NT2/D1 (cell line): Measurements from ENCODE around the gene STAC.

Experiments used
- DNase-seq: peaks from one replicate; pipeline ENCODE4 v3.0.0-alpha.2; 2011; ENCODE audit warnings: low read depth, low spot score
- H3K27me3 ChIP-seq: 2 replicates; pipeline ENCODE4 v1.6.0; 2011; ENCODE audit warnings: mild to moderate bottlenecking; ENCODE audit not compliant: insufficient read length, insufficient read depth
- H3K36me3 ChIP-seq: 2 replicates; pipeline ENCODE4 v1.6.1; 2011; ENCODE audit warnings: mild to moderate bottlenecking, low read length, mixed read lengths; ENCODE audit not compliant: insufficient read depth, insufficient read length
- H3K4me1 ChIP-seq: 2 replicates; pipeline ENCODE4 v1.5.1; 2011; ENCODE audit not compliant: insufficient read depth, insufficient read length
- H3K4me3 ChIP-seq: 2 replicates; pipeline ENCODE4 v1.5.1; 2011; ENCODE audit warnings: low read depth; ENCODE audit not compliant: insufficient read length
- H3K9ac ChIP-seq: 2 replicates; pipeline ENCODE4 v1.6.0; 2011; ENCODE audit warnings: low read depth; ENCODE audit not compliant: insufficient read length
- H3K9me3 ChIP-seq: 2 replicates; pipeline ENCODE4 v1.5.1; 2011; ENCODE audit warnings: mild to moderate bottlenecking, low read length; ENCODE audit not compliant: insufficient read depth
- SUZ12 ChIP-seq: IDR thresholded peaks from 2 replicates; pipeline ENCODE4 v1.6.1; 2011; ENCODE audit not compliant: insufficient read length, insufficient read depth; ENCODE audit errors: extremely low read depth
- YY1 ChIP-seq: IDR thresholded peaks from 2 replicates; pipeline ENCODE4 v1.6.1; 2011; ENCODE audit not compliant: insufficient read length, insufficient read depth
- ZNF274 ChIP-seq: IDR thresholded peaks from 2 replicates; pipeline ENCODE4 v1.6.1; 2011; ENCODE audit warnings: mild to moderate bottlenecking, low read depth, low read length

Gene STAC

DNA sequence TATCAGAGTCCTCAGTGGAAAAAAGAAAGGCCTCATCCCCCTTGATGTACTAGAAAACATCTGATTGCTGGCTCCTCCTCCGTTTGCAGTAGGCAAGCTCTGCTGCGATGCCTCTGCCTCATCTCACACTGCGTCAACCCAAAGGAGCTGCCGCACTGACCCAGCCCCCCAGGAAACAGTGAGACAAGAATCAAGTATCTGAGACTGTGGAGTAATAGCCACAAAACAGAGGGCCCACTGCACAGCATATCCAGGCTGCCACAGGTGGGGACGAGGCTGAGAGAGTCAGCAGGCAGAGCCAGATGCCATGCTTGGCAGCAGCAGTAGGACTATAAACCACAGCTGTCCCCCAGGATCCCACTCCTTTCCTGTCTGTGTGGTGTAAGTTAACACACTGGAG is 165.9 kb downstream of the STAC start:
- TF ChIP-seq YY1, result no peak
- TF ChIP-seq ZNF274, result no peak
- no peak for TF ChIP-seq SUZ12

DNA sequence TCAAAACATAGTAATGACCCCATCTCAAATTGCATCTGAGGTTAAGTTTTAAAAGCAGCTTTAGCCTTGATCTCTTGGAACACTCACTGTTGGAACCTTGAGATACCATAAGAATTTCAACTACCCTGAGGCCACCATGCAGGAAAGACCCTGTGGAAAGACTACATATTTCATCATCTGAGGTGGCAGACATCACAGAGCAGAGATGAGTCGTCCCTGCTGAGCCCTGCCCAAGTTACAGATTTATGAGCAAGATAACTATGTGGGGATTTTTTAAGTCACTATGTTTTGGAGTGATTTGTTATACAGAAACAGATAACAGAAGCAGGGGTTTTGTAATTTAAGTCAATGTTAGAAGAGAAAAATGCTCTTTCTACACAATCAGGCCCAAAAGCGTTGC is 168.4 kb downstream of the STAC start:
- Histone ChIP-seq H3K27me3 (no peaks in the 10 kb centered on the region), H3K36me3 (no peaks in the 10 kb centered on the region), H3K9ac (no peak overlapping the region), H3K9me3 (peaks cover 18% of the 10 kb centered on the region; the same call in 1 of the 2 replicates), H3K4me3 (no peak overlapping the region), H3K4me1 (no peaks in the 10 kb centered on the region)
- no peak for DNase-seq
- TF ChIP-seq ZNF274, result no peak
- TF ChIP-seq YY1, result no peak
- no peak for TF ChIP-seq SUZ12

More for the DNA sequence above, 165.9 kb downstream of the STAC start:
- Histone ChIP-seq H3K9ac (no peak overlapping the region), H3K4me1 (no peaks in the 10 kb centered on the region), H3K4me3 (no peak overlapping the region), H3K9me3 (peaks cover 18% of the 10 kb centered on the region; the same call in 1 of the 2 replicates), H3K27me3 (no peaks in the 10 kb centered on the region), H3K36me3 (no peaks in the 10 kb centered on the region)
- no peak for DNase-seq

DNA sequence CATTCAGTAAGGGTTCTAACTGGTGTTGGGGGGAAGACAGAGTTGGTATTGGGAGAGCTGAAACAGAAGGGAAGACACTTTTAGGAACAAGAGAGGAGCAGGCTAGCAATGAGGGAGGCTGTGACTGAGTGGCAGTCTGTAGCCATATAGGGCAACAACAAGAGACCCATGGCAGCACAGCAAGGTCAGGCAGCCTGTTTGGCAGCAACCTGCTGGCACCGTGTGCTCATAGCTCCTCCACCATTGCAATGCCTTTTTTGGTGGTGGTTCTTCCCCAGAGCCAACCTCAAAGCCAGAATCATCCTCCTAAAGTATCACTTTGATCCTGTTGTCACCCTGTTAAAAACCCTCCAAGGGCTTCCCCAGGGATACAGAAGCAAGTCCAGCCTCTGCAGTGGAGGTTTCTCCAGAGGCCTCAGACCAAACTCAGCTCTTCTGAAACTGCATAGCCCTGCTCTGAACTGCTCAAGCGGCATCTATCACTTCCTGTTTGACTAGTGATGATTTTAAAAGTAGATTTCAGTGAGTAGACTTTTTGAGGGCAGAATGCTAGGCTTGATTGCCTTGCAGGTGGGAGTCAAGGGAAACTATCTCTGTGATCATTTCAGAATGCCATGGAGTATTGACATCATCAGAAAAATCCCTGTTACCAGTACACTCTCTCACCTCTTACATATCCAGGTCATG is 176.9 kb downstream of the STAC start:
- DNase-seq, result no peak
- no peak overlapping the region for H3K4me3 ChIP-seq
- TF ChIP-seq SUZ12 (no peak), YY1 (no peak), ZNF274 (no peak)
- H3K27me3 ChIP-seq, result no peaks in the 10 kb centered on the region
- no peak overlapping the region for H3K9ac ChIP-seq
- H3K36me3 ChIP-seq, result no peaks in the 10 kb centered on the region
- no peaks in the 10 kb centered on the region for H3K9me3 ChIP-seq
- no peaks in the 10 kb centered on the region for H3K4me1 ChIP-seq

DNA sequence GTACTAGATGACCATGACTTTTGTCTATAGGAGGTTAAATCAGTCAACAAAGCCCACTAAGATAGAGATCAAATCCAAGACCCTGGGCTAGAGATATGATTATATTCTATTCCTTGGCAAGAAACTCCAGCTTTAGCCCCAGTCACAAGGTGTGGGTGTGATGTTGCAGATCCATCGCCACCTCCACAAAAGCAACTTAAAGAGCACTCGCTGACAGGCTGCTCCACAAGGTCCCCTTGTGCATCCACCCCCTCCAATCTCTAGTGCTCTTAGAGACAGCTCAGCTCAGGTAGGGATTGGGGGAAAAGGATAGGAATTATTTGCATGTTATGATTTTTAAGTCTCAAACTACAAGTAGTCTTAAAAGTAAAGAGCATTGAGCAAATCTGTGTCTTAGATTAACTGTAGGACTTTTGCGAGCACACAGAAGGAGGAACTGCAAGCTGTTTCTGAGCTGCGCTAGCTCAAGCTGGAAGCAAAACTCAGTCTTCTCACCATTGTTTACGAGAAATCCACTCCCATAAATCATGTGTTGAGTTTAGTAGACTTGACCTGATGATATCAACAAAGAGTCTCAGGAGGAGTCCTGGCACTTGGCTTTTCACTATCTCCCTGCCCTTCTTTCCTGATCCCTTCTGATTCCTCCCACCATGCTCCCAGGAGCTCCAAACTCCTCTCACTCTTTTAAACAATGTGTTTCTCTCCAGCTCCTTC is 177.6 kb downstream of the STAC start:
- no peak overlapping the region for H3K4me3 ChIP-seq
- DNase-seq, result no peak
- no peaks in the 10 kb centered on the region for H3K9me3 ChIP-seq
- TF ChIP-seq SUZ12, result no peak
- TF ChIP-seq ZNF274, result no peak
- no peak for TF ChIP-seq YY1
- H3K27me3 ChIP-seq, result no peaks in the 10 kb centered on the region
- no peaks in the 10 kb centered on the region for H3K36me3 ChIP-seq
- no peaks in the 10 kb centered on the region for H3K4me1 ChIP-seq
- no peak overlapping the region for H3K9ac ChIP-seq

DNA sequence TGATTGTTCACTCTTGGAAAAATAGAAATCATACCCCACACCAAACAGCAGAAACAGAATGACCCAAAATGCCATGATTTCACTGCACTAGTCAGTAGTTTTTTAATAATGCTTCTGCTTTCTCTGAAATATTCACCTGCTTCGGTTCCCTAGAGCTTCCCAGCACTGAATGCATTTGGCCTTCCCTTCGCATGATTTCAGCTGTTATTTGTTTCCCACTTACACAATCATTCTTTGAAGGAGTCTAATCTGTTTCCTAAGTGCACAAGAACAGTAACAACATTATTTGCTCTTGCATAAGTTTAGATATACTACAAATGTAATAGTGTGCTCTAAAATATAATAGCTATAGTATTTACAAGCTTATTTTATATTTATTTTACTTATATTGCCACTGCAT is 178.7 kb downstream of the STAC start:
- Histone ChIP-seq H3K36me3 (no peaks in the 10 kb centered on the region), H3K4me1 (no peaks in the 10 kb centered on the region), H3K27me3 (no peaks in the 10 kb centered on the region), H3K9me3 (no peaks in the 10 kb centered on the region), H3K4me3 (no peak overlapping the region), H3K9ac (no peak overlapping the region)
- no peak for DNase-seq
- no peak for TF ChIP-seq SUZ12
- no peak for TF ChIP-seq YY1
- no peak for TF ChIP-seq ZNF274

DNA sequence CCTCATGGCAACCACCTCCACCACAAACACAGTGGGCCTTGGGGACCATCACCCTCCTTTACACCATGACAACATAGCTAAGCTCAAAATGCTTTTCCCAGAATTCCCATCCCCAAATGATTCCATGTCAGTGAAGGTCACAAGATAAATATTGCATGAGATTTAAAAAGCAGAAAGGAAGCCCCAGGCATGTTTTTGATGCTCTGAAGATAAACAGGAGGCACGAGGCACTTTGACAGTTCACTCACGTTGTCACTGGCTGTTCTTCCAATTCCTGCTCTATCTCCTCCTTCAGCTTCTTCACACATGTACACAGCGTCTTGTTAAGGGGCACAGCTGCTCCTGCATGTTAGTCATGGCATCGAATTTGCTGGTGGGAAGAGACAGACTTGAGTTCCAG is 180.4 kb downstream of the STAC start:
- Histone ChIP-seq H3K27me3 (no peaks in the 10 kb centered on the region), H3K9ac (no peak overlapping the region), H3K36me3 (no peaks in the 10 kb centered on the region), H3K4me3 (no peak overlapping the region), H3K9me3 (no peaks in the 10 kb centered on the region), H3K4me1 (no peaks in the 10 kb centered on the region)
- DNase-seq, result no peak
- TF ChIP-seq ZNF274, result no peak
- TF ChIP-seq SUZ12, result no peak
- no peak for TF ChIP-seq YY1

DNA sequence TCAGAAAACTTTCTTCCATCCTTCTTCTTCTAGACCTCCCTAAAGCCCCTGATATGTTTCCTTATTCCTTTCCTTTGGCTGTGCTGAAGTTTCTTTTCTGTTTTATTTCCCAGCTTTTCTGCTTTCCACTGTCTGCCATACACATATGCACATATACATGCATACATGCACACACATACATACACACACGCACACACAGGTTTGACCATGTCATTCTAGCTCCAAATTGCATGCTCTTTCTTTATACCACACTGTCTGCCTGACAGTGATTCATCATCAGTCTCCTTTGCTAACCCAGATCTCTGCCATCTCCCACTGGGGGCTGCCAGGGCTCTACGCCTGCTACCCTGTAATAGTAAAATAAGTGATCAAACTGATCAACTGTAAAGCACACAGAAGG is 181.3 kb downstream of the STAC start:
- no peaks in the 10 kb centered on the region for H3K9me3 ChIP-seq
- H3K27me3 ChIP-seq, result no peaks in the 10 kb centered on the region
- no peaks in the 10 kb centered on the region for H3K36me3 ChIP-seq
- DNase-seq, result no peak
- no peak for TF ChIP-seq YY1
- TF ChIP-seq SUZ12, result no peak
- no peak for TF ChIP-seq ZNF274
- no peaks in the 10 kb centered on the region for H3K4me1 ChIP-seq
- H3K9ac ChIP-seq, result no peak overlapping the region
- H3K4me3 ChIP-seq, result no peak overlapping the region
